SKM-1 treated with dmso at 0.1 percent for 144 hours (cell line): ENCODE measurements around the gene KIF25.
"Not testable (repeated sequence)": the region's sequence is repeated elsewhere in the genome, so short reads cannot be mapped to it uniquely, and the experiment has no call there.

Experiments
- DNase-seq: peaks from one replicate; lab custom pipeline; 2025; ENCODE audit not compliant: unreplicated experiment; lab: John Stamatoyannopoulos, UW

The KIF25 gene

DNA sequence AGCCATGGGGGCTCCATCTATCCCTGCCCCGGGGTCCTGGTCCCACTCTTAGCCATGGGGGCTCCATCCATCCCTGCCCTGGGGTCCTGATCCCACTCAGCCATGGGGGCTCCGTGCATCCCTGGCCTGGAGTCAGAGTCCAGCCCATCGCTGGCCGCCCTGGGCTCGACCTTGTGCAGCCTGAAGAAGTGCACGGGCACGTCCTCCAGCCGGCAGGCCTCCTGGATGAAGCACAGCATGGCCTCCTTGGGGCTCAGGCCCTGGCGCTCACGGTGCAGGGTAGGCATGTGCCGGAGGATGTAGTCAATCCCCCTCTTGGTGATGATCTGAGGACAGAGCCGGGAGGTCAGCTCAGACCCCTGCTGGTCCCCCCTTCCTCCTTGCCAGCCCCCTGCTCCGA lies 66.0 kb downstream of the KIF25 start:
- no peak for DNase-seq

DNA sequence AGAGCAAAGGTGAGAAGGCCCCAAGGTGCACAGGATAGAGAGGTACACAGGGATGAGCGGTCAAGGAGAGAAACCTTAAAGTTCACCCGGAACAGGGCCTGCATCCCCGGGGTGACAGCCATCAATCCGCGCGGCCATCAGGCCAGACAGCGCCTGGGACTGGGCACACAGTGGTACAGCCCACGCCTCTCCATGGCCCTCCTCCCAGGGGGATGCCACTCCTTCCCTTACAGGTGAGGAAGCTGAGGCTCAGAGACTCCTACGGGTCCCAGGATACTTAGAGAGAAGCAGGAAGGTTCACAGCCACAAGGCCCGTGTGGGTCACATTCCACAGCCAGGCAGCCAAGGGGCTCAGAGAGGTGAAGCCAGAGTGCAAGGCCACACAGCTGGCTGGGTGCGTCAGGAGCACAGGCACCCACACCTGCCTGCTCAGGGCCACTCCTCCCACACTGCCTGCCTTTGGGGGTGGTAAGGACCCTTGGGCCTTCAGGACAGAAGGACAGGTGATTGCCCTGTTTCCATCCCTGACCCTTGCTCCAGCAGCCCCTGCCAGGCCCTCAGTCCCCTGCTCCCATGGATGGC lies 66.8 kb downstream of the KIF25 start:
- DNase-seq, result no peak

DNA sequence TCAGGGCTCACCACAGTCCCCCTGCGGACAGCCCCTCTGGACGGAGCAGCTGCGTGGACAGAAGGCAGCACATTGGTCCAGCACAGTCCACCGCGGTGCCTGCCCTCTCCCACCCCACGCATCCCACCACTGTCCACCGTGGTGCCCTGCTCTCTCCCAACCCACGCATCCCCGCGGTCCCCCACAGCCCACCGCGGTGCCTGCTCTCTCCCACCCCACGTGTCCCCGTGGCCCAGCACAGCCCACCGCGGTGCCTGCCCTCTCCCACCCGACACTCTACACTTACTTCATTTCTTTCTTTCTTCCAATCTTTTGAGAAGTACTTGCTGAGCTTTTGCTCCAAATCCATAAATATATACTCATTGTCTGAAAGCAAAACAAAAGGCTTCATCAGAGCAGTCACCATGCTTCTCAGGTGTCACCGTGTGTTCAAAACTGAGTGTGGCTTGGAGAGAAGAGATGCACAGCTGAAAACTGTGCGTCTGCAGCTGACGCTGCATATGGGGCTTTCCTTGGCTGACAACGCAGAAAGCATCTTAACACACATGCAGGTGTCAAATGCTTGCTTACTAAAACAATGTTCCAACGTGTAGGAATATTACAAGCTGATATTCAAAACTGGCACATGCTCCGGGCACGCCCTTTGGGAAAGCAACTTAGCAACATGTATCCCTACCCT lies 69.7 kb downstream of the KIF25 start:
- no peak for DNase-seq

DNA sequence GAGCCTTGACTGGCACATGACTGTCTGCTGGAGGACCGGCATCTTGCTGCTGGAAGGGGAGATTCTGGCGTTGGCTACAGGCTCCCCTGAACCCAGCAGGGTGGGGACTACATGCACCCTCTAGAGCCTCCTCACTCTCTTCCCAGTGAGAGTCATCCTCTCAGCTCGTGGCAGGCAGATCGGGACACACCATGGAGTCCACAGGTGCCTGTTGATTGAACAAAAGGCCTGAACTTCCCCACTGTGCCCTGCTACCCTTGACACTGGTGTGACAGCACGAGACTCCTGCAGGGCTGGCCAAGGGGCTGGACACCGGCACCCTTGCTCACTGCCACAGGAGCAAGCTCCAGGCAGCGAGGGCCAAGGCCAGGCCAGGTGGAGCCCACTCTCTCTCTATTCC lies 73.3 kb downstream of the KIF25 start:
- no peak for DNase-seq

DNA sequence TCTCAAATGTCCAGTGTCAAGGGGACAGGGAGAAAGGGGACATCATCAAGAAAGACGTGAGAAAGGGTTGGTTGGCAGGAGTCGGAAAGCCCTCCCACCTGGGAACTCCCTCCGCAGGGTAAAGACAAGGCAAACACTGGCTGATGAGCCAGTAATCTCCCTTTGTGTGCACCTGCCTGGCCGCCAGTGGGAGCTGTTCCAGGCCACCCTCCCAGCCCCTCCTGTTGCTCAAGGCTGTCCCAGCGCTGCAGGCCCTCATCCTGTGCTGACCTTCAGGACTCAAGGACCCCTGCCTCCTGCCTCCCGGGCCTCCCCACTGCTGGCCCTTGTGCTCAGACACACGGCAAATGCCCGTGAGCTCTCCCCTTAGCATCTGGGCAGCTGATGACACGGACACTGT lies 74.1 kb downstream of the KIF25 start:
- no peak for DNase-seq

DNA sequence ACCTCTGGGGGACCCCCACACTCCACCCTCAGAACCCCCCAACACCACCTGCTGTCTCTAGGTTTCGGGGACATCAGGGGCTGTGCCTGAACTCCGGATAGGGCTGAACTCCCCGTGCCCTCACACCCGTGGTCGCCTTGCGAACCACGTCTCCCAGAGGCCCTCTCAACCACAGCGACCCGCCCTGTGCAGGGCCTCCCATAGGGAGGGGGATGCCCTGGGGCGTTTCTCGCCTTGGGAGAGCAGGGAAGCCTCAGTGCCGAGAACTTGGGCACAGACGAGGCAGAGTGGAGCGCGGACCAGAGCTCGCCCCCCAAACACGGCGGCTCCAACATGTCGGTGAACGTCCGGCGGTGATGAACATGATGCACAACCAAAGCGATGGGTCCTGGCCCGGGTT lies 74.8 kb downstream of the KIF25 start:
- DNase-seq, result no peak

DNA sequence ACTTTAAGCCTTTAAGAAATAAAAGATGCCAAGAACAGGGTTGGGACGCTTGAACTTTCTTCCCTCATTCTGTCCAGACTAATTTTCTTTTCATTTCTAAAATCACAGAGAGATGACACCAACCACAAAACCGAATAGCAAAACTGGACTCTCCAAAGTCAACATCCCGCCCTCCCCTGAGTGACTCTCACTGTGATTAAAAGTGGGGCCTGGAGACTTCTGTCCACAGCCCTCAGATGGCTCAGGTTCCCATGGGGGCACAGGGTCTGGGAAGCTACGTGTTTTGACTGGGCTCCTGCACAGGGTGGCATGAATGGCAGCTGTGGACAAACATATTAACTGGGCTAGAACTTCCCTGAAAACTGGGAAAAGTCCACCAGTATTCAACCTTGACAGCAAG lies 75.3 kb downstream of the KIF25 start:
- no peak for DNase-seq

DNA sequence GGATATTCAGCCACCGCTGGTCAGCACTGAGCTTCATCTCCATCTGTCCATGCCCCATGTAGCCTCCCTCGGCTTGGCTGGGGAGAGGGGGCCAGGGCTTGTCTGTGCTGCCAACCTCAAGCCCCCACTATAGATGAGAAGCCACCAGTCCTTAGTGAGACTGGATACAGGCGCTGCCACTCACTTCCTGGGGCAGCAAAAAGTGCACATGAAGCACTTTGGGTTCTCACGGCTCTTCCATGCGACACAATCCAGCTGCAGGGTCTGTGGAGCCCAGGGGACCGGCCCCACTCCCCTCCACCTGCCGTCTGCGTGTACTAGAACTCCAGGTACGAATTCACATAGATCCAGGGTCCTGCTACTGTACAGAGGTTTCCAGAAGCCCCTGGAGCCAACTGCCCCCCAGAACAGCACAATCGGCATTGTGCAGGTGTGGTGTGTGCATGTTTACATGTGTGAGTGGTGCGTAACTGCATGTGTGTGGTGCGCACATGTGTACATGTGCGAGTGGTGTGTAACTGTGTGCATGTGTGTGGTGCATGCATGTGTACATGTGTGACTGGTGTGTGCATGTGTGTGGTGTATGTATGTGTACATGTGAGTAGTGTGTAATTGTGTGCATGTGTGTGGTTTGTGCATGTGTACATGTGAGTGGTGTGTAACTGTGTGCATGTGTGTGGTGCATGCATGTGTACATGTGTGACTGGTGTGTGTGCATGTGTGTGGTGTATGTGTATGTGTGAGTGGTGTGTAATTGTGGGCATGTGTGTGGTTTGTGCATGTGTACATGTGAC lies 76.7 kb downstream of the KIF25 start:
- DNase-seq, result no peak

DNA sequence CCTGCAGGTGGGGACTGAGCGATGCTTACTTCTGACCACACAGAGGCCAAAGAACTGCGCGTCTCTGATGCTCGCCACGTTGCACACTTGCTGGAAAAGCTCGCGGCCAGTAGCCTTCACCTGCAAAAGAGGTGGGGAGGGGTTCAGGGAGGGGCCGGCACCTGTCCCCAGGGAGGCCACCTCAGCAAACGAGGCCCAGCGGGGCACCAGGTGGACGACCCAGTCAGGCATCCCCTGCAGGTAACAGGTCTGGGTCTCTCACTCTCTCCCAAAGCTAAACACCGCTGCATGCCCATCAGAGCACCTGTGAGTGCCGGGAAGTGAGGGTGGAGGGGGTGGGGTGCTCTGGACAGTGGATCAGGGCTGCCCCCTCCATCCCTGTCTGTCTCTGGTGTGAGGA lies 77.7 kb downstream of the KIF25 start:
- DNase-seq, result no peak

DNA sequence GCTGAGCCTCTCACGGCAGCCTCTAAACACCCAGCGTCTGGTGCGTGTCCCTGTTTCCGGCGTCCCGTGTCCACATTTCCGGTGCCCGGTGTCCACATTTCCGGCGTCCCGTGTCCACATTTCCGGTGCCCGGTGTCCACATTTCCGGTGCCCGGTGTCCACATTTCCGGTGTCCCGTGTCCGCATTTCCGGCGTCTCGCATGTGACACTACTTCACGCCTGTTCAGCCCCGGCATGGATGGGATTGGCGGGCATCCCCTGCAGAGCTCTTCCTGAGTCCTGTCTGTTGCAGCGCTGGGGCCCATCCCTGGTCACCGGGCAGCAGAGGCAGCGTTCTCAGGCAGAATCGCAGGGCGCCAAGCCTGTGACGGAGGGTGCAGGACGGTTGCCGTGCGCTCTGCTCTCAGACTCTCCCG lies 78.3 kb downstream of the KIF25 start:
- DNase-seq, result no peak

DNA sequence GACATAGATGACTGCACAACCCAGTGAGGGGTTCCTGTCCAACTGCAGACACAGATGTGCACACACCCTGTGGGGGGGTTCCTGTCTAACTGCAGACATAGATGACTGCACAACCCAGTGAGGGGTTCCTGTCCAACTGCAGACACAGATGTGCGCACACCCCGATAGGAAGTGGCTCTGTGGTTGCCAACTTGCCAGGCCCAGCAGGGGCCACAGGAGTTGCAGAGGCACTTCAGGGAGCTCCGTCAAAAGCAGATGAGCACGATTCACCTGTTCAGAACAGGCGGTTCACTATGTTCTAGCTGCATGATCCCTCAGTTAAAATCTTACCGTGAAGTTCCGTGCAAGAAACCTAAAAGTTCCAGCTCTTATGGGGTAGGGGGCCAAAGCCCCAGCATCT lies 79.9 kb downstream of the KIF25 start:
- DNase-seq, result not testable (repeated sequence)

DNA sequence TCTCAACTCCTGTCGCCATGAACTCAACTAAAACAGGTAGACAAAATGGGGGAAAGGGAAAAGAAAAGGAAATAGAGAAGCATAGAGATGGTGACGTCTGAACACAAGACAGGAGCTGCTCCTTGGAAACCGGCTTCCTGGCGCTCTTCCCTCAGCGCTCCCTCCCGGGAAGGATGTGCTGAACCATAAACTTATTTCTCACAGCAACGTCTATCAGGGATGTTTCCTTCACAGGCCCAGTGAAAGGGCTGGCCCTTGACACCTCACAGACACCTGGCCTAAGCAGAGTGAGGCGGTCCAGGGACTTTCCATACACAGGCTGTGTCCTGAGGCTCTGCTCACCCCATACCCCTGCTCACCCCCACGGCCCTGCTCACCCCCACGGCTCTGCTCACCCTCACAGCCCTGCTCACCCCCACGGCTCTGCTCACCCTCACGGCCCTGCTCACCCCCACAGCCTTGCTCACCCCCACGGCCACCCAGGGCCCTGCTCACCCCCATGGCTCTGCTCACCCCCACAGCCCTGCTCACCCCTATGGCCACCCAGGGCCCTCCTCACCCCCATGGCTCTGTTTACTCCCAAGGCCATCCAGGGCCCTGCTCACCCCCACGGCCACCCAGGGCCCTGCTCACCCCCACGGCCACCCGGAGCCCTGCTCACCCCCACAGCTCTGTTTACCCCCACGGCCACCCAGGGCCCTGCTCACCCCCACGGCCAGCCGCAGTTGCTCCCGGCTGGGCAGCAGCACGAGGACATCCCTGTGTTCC lies 80.9 kb downstream of the KIF25 start:
- no peak for DNase-seq

DNA sequence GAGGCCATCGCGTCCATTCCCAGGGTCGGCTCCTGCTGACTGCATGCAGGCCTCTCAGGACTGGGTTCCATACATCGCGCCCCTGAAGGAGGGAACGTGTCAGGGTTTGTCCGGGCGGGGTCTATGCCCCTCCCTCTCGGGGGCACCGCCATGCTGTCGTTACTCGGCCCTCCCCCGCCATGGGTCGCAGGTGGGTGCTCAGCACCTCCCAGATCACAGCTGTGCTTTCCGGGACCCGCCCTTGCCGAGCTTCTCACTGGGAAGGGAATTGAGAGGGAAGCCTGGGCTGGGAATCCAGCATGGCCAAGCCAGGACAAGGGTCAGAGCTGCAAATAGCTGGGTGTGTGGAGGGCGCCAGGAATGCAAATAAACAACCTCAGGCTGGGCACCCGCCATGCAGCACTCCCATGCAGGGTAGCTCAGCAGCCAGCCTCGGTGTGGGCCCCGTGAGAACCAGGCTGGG lies 81.5 kb downstream of the KIF25 start, which contains the start of gene FRMD1:
FRMD1 (minus strand) TSS at position 270 of the 463 bp plus-strand sequence; CDS start at position 152, 118 bp downstream.
- DNase-seq, result no peak

DNA sequence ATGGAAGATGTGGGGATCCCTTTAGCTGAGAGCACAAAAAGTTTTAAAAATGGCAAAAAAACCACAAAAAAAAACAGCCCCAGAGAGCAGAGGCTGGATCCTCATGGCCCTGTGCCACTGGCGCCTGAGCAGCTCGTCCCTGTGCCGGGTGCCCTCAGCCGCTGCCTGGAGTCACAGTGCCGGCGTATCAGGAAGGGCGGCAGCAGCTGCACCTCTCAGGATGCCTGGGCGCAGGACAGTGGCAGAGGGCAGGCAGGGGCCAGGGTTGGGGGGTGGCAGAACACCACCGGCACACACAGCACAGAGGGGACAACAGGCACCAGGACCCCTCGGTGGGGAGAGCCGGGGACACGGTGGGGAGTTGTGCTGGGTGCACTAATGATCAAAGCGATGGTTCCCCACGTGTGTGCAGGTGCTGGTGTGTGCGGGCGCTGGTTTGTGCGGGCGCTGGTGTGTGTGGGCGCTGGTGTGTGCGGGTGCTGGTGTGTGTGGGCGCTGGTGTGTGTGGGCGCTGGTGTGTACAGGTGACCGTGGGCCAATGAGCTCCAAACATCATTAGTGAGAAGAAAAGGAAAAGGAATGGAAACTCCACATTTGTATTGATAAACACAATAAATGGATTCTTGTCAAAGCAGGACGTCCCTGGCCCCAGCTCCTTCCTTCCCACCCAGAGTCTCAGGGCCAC lies 83.1 kb downstream of the KIF25 start:
- DNase-seq, result no peak

DNA sequence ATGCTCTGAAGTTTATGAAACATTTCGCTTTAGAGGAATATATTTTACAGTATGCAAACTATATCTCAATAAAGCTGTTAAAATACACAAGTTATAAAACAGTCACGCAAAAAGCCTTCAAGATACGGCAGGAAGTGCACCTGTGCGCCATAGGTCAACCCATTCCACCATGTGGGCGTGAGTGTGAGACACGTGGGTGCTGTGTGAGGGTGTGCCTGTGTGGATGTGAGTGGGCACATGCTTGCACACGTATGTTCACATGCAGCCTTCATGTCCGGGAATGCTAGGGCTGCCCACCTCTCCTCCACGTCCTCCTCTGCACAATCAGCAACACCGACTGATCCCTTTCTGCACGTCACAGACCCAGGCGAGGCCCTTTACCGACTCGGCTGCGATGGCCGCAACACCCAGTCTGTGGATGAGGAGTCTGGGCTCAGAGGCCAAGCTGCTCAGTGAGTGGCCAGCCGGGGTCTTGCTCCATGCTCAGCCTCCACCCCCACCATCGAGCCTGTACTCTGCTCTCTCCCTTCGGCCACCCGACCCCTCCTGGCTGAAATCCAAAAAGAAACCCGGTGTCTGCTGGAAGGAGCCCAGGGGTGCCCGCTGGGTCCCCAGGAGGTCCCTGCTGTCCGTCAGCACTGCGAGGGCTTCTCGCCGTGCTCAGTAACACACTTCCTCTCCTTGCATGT lies 84.5 kb downstream of the KIF25 start:
- DNase-seq, result no peak

DNA sequence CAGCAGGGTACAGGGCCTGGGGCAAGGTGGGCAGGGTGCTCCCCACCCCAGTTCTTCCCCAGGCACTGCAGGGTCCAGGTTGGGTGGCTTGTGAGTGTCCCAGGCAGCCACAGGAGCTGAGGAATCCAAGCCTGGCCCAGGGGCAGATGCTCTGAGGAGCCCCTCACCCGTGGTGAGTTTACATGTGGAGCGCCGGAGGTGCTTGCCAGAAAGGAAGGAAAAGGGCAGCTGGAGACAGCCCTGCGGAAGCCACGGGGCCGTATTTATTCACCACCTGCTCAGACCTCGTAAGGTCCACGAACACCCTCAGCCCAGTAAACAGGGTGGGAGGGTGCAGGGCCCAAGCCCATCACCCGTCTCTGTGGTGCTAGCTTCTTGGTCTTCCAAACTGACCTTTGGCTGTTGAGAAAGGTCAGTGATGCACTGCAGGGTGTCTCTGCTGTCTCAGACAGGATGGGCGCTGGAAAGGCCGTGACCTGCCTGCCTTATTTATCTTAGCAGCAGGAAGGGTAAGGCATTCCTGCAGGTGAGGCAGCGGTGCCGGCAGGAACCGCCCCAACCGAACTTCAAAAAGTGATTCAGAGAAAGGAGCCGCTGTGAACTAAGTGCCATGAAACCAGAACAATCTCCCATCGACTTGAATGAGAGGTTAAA lies 85.5 kb downstream of the KIF25 start:
- no peak for DNase-seq

DNA sequence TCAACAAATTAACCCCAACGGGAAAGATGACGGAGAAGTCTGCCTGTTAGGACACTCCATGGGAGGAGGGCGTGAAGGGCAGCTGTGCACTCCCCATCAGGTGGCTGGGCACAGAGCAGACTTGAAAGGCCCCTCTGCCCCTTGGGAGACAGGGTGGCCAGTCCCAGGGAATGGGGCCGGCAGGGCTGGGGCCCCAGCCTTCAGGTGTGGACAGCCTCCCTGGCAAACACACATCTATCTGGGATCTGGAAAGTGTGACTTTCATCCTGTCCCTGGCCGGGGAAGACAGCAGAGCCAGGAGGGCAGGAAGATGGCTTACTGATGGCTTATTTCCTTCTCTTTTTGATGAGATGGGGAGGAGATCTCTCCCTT lies 86.0 kb downstream of the KIF25 start:
- DNase-seq, result no peak

DNA sequence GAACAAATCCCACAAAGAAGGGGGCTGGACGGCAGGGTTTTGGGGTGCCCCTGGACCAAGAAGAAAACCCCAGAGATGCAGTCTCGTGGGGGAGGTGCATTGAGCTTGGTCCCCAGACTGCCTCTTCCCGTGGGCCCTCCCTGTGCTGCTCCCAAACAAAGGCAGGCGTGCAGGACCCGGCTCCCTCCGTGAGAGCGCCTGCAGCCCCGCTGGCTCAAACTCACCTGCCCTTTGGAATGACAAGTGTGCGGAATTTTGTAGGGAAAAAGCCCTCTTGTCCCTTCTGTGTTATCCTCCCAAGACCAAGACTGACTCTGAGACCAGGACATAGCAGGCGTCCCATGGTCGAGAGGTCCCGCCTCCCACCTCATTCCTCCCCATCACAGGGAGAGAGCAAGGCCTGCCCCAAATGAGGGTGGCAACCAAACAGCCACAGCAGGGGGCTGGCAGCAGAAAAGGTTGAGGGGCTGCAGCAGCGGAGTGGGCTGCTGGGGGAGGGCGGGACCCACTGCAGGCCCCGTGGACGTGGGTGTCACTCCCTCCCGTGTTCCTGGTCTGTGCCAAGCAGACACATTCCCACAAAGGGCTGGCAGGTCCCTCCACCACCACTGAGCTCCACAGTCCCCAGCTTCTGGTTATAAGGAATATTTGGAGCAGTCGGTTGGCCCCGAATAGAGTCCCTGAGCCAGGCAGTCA lies 87.1 kb downstream of the KIF25 start:
- DNase-seq, result no peak

DNA sequence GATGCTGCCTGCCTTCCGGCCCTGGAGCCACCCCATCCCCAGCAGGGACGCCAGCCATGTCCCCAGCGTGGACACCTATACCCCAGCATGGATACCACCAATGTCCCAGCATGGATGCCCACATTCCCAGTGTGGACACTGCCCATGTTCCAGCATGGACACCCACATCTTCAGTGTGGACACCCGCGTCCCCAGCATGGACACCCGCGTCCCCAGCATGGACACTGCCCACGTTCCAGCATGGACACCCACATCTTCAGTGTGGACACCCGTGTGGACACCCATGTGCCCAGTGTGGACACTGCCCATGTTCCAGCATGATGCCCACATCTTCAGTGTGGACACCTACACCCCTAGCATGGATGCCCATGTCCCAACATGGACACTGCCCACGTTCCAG lies 88.6 kb downstream of the KIF25 start:
- no peak for DNase-seq
